NOMO-1 treated with dmso at 0.1 percent for 144 hours (cell line): ENCODE results near the gene GOLGA6C.
"Not testable (repeated sequence)": the region's sequence is repeated elsewhere in the genome, so short reads cannot be mapped to it uniquely, and the experiment has no call there.

ENCODE experiments used
- DNase-seq: peaks from one replicate; lab custom pipeline; 2025; ENCODE audit not compliant: unreplicated experiment; lab: John Stamatoyannopoulos, UW

GOLGA6C gene

DNA sequence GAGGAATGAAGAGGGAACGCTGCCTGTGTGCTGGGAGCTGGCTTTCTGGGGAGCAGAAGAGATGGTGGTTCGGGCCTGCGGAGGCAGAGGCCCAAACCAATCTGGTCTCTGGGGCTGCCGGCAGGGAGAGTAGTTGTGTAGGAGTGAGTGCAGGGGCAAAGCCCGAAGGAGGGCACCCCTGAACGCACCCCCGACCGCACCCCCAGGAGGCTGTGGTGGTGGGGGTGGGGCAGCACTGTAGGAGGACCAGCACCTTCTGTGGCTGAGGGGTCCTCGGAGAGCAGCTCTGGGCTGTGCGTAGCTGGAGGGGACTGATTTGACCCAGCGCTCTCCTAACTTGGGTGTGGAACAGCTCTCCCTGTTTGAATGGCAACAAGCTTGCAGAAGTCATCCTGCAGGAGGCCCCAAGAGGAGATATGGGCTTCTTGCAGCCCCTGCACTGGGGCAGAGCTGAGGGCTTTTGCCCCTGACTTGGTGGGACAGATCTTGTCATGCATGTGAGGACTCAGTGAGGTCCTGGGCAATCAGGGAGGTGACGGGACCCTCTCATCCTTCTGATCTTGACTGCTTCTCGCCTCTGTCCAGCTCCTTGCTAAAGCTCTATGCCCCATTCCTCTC lies 30.4 kb upstream of the GOLGA6C start:
- DNase-seq = no peak

DNA sequence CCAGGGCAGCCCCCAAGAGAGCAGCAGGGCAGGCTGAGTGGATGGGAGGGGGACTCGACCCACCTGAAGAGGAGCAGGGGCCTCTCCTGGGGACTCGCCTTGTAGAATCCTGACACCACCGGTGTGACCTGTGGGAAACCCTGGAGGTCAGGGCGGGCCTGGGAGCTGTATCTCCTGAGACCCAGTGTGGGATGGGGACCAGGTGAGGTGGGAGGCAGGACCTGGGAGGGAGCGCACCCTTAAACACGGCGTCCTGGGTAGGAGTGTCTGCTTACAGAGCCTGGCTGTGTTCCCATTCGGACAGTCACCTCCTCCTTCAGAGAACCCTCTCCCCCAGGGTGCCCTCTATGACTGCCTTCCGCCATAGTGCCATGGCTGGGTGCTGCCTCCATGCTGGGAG lies 29.3 kb upstream of the GOLGA6C start:
- DNase-seq = no peak

GRCh38 chr15:75229191-75230015 lies 28.7 kb upstream of the GOLGA6C start:
- no peak for DNase-seq

GRCh38 chr15:75230016-75230343 lies 28.2 kb upstream of the GOLGA6C start:
- DNase-seq = no peak

DNA sequence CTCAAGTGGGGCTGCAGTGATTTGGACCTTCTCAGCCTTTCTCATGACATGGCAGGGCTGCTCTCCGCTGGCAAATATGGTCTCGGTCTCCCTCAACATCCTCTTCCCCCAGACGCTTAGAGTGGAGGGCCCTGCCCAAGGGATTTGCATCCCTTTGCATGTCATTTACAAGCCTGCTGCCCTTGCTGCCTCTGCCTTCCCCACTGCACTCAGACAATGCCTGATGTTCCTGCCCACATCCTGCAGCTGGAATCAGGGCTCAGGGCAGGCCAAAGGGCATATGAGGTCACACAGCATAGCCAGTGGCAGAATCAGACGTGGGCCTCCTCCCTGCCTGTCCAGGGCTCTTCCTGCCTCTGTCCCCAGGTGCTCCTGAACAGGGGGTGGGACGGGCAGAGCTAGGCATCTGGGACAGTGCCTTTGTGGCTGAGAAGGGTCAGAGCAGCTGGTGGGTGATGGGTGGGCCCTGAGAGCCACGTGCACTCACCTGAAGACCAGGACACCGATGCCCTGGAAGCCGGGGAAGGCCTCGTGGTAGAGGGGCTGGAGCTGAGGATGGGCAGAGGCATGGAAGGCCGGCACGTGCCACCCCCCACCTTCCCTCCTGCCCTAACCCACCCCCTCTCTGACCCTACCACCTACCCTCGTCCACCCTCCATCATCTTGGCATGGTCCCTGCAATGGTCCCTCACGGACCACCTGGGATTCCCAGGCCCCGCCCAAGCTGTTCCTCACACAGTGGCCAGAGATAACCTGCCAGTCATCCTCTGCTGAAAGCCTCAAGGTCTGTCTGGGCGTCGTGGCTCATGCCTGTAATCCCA lies 27.4 kb upstream of the GOLGA6C start:
- no peak for DNase-seq

DNA sequence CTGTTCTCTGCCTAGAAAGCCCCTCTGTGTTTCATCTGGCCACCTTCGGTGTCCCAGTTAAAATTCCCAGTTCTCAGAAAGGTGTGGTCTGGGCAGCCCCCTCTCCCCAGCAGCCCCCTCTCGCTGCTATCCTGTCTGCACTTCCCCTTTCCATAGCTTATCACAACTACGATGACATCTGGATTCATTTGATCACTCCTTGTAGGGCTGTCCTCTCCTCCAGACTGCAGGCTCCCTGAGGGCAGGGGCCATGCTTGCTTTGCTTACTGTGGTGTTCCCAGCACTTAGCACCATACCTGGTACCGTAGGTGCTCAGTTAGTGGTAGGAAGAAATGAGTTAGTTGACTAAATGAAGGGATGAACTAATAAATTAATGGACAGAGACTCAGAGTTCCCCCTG lies 26.3 kb upstream of the GOLGA6C start:
- no peak for DNase-seq

DNA sequence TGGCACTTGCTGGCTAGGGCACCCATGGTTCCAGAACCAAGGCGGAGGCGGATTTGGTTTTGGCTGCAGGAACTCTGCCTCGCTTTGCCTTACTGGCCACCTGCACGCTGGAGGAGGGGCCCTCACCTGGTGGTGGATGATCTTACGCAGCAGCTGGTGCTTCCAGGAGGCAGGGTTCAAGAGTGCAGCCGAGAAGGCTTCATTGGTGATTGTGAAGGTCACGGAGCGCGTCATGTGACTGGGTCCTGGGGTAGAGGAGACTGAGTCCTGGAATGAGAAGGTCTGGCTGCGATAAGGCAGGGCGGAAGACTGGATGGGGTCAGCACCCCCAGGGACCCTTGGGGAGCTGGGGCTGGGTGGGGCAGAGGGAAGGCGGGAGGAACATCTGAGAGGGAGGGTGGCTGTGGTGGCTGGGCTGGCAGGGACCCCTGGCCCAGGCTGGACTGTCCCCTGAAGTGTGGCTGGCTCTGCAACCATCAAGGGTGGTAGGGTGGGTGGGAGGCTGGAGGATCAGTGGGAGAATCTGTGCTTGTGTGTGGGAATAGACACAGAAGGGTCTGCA lies 25.8 kb upstream of the GOLGA6C start:
- no peak for DNase-seq

GRCh38 chr15:75232826-75233503 lies 25.2 kb upstream of the GOLGA6C start:
- DNase-seq = no peak

GRCh38 chr15:75233504-75234190 lies 24.5 kb upstream of the GOLGA6C start:
- no peak for DNase-seq

DNA sequence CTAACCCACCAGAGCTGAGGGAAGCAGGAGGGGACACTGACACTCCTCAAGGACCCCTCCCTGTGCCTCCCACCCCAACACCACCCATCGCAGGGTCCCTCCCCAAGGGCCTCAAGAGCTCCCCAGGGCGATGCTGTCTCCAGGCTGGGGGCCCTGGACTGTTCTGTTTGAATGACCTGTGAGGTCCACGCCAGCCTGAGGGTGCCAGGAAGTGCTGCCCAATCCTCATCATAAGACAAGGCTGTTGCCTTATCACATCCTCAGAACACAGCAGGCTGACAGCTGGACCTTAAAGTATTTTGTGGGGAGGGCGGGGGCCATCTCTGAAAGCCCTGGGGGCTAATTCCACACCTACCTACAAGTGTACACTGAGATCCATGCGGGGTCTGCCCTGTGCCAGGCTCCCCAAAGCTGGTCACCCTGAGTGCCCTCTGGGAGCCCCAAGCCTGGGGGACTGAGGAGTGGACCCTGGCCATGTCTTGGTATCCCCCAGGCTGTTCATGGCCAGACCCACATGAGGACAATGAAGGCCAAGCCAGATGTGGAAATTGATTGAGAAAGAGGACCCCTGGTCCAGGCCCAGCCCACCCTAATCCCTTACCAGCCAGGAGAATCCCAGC lies 23.8 kb upstream of the GOLGA6C start:
- no peak for DNase-seq

GRCh38 chr15:75235051-75235673 lies 23.0 kb upstream of the GOLGA6C start:
- DNase-seq = no peak

GRCh38 chr15:75235760-75236729 lies 22.1 kb upstream of the GOLGA6C start:
- DNase-seq = no peak

DNA sequence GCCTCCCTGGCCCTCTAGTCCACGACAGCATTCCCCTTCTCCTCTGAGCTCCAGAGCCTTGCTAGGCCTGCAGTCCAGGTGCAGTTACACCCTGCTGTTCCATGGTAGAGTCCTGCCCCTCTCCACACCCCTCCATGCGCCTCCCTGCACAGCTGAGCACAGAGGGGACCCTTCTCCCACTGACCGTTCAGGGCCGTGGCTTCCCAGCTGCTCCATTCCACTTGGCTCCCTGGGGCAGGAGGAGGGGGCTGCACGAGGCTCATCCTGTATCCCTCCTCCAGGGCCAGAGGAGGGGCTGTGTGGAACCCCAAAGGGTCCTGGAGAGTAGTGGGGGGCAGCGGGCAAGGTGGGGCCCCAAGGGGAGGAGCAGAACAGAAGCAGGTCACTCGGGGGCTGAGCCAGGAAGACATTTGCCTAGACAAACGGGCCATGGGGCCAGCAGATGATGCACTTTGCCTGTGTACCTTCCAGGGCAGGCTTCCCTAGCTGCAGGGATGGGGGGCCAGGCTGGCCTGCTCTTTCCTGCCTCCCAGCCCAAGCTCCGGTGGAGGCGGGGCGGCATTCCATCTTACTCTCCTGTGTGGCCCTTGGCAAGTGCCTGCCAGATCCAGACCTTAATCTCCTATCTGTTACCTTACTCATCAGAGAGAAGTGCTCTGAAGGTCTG lies 20.7 kb upstream of the GOLGA6C start:
- DNase-seq = no peak

- DNase-seq = no peak
Observed at GRCh38 chr15:75238150-75238549, 20.0 kb upstream of the GOLGA6C start.

- DNase-seq = not testable (repeated sequence)
Observed at GRCh38 chr15:75245741-75246140, 12.4 kb upstream of the GOLGA6C start.

- not testable (repeated sequence) for DNase-seq
Observed at GRCh38 chr15:75248991-75249390, 9.1 kb upstream of the GOLGA6C start.

- DNase-seq = no peak
Observed at GRCh38 chr15:75249726-75250125, 8.4 kb upstream of the GOLGA6C start.

DNA sequence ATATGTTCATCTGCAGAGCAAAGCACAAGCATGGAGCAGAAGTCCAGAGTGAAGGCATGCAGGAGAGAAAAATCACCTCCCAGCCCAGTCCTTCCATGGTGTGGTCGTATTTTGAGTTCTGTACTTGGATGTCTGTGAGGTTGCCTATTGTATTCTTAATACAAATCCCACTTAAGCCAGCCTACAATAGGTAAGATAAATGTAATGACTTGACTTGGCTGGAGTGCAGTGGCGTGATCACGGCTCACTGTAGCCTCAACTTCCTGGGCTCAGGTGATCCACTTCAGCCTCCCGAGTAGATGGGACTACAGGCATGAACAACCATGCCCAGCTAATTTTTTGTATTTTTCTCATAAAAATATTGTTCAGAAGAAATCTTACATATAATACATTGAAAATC lies 6.8 kb upstream of the GOLGA6C start:
- not testable (repeated sequence) for DNase-seq
